Umbilical cord (tissue), 2 donors: Measurements from ENCODE around the gene TMPRSS2. TPM values are rescaled to one million over a fixed set of nuclear protein-coding genes. Genes with fewer than 3 reads are reported as not detected.

Experiments
- DNase-seq: peaks from one replicate; pipeline ENCODE4 v3.0.0-alpha.2; 2015; ENCODE audit warnings: low spot score
- total RNA-seq: library from RNA; depleted of rRNA; stranded (reverse); fragments of >200 nt; gene quantifications from one replicate; pipeline ENCODE4 v1.2.3, GENCODE V29; 2014; ENCODE audit warnings: low replicate concordance; ENCODE audit not compliant: insufficient read depth

The TMPRSS2 gene
- 2.6 TPM for total RNA-seq

GRCh38 chr21:41507521-41508414, at the start of gene TMPRSS2:
TSS of gene TMPRSS2 (minus strand) at chr21:41508158. CDS start at chr21:41498133, 10,025 bp downstream.
- DNase-seq = no peak

GRCh38 chr21:41555057-41555456, 47.1 kb upstream of the TMPRSS2 start:
- no peak for DNase-seq

- no peak for DNase-seq
These were observed 44.3 kb upstream of the TMPRSS2 start for GRCh38 chr21:41552254-41552653.

GRCh38 chr21:41548781-41549180, 40.8 kb upstream of the TMPRSS2 start:
- no peak for DNase-seq

GRCh38 chr21:41547111-41547510, 39.2 kb upstream of the TMPRSS2 start:
- no peak for DNase-seq

GRCh38 chr21:41545500-41546359, 37.8 kb upstream of the TMPRSS2 start:
- no peak for DNase-seq

GRCh38 chr21:41542727-41543126, 34.8 kb upstream of the TMPRSS2 start:
- DNase-seq = no peak

- DNase-seq = no peak
These were observed 29.4 kb upstream of the TMPRSS2 start for GRCh38 chr21:41537356-41537755.

- no peak for DNase-seq
These were observed 28.8 kb upstream of the TMPRSS2 start for GRCh38 chr21:41536827-41537103.

- DNase-seq = peak; percentile 5
These were observed 28.3 kb upstream of the TMPRSS2 start for GRCh38 chr21:41536076-41536826.

GRCh38 chr21:41530366-41530765, 22.4 kb upstream of the TMPRSS2 start:
- no peak for DNase-seq

GRCh38 chr21:41529769-41530168, 21.8 kb upstream of the TMPRSS2 start:
- no peak for DNase-seq

- DNase-seq = no peak
These were observed 18.6 kb upstream of the TMPRSS2 start for GRCh38 chr21:41526478-41527087.

- DNase-seq = no peak
These were observed 15.2 kb upstream of the TMPRSS2 start for GRCh38 chr21:41523175-41523574.

- DNase-seq = no peak
These were observed 13.6 kb upstream of the TMPRSS2 start for GRCh38 chr21:41521489-41522027.

- DNase-seq = no peak
These were observed 12.8 kb upstream of the TMPRSS2 start for GRCh38 chr21:41520560-41521442.

GRCh38 chr21:41519806-41520559, 12.0 kb upstream of the TMPRSS2 start:
- DNase-seq = no peak

- DNase-seq = no peak
These were observed 10.8 kb upstream of the TMPRSS2 start for GRCh38 chr21:41518757-41519156.

GRCh38 chr21:41511858-41512257, 3.9 kb upstream of the TMPRSS2 start:
- DNase-seq = no peak
